Measurements from ENCODE around the gene TSFM. TPM values are rescaled to one million over a fixed set of nuclear protein-coding genes. Genes with fewer than 3 reads are reported as not detected.
"Not testable (repeated sequence)": the region's sequence is repeated elsewhere in the genome, so short reads cannot be mapped to it uniquely, and the experiment has no call there.

Gene TSFM
- total and polyA plus RNA-seq, 4 donors, result 17.1 to 40.0 (median 26.0) TPM

GRCh38 chr12:57771236-57771872 lies 11.2 kb upstream of the TSFM start:
- H3K9me3 ChIP-seq (ENCODE audit: control insufficient read depth in 4 of 4, insufficient read depth in 3 of 4, low read length in 3 of 4), result no peaks in the 10 kb centered on the region
- peak overlapping the region; percentile 46 to 80 for H3K9ac ChIP-seq (ENCODE audit: insufficient read depth in 1 of 2, low read length in 2 of 2)
- peaks cover 3 to 20% (median 11%) of the 10 kb centered on the region in 4 donors for H3K36me3 ChIP-seq (ENCODE audit: control insufficient read depth in 4 of 4, insufficient read depth in 4 of 4, low read length in 4 of 4)
- WGBS, 2 donors, result 3% methylated on average over 16 of the region's 16 CpGs
- no peak for TF ChIP-seq CTCF (IDR thresholded peaks at IDR 0.05; ENCODE audit: control extremely low read depth, extremely low read depth)
- peak; percentile 78 for ATAC-seq (ENCODE audit: insufficient read depth, low FRiP score)
- H3K4me1 ChIP-seq (ENCODE audit: control insufficient read depth in 5 of 5, insufficient read depth in 5 of 5, low read length in 5 of 5), result peaks cover 6 to 23% (median 9%) of the 10 kb centered on the region in 5 donors
- H3K4me3 ChIP-seq, result peak overlapping the region; percentile 83
- H3K27ac ChIP-seq (ENCODE audit: low read depth in 1 of 2, low read length in 1 of 2), result peak overlapping the region; percentile 84 to 91
- peak; percentile 95 to 97 (median 97) for DNase-seq
- H3K27me3 ChIP-seq (ENCODE audit: control insufficient read depth in 3 of 3, insufficient read depth in 3 of 3, low read length in 2 of 3), result peaks cover 0 to 11% (median 11%) of the 10 kb centered on the region in 3 donors

- peaks cover 5 to 17% (median 6%) of the 10 kb centered on the region in 5 donors for H3K4me1 ChIP-seq (ENCODE audit: control insufficient read depth in 5 of 5, insufficient read depth in 5 of 5, low read length in 5 of 5)
- H3K4me3 ChIP-seq, result peak within 1 kb of the TSS; percentile 83
- peaks cover 3 to 22% (median 11%) of the 10 kb centered on the region in 4 donors for H3K36me3 ChIP-seq (ENCODE audit: control insufficient read depth in 4 of 4, insufficient read depth in 4 of 4, low read length in 4 of 4)
- peaks cover 0 to 7% (median 5%) of the 10 kb centered on the region in 3 donors for H3K27me3 ChIP-seq (ENCODE audit: control insufficient read depth in 3 of 3, insufficient read depth in 3 of 3, low read length in 2 of 3)
- 0 to 1% methylated on average over 28 of the region's 28 CpGs for WGBS, 2 donors
- peak within 1 kb of the TSS; percentile 46 to 88 for H3K9ac ChIP-seq (ENCODE audit: insufficient read depth in 1 of 2, low read length in 2 of 2)
- ATAC-seq (ENCODE audit: insufficient read depth, low FRiP score), result peak; percentile 88
- DNase-seq, result peak; percentile 98 to 99 (median 98)
- H3K9me3 ChIP-seq (ENCODE audit: control insufficient read depth in 4 of 4, insufficient read depth in 3 of 4, low read length in 3 of 4), result no peaks in the 10 kb centered on the region
- peak; percentile 4 for TF ChIP-seq CTCF (IDR thresholded peaks at IDR 0.05; ENCODE audit: control extremely low read depth, extremely low read depth)
- H3K27ac ChIP-seq (ENCODE audit: low read depth in 1 of 2, low read length in 1 of 2), result peak within 1 kb of the TSS; percentile 84 to 91
Observed at GRCh38 chr12:57771873-57772428, 10.6 kb upstream of the TSFM start, which contains the start of gene METTL1. TSS of gene METTL1 (minus strand) at chr12:57772105. CDS start at chr12:57772083, 22 bp downstream.

- ATAC-seq (ENCODE audit: insufficient read depth, low FRiP score) (peak; percentile 62), DNase-seq (peak; percentile 64 to 74 (median 70))
- H3K27ac ChIP-seq (ENCODE audit: low read depth in 1 of 2, low read length in 1 of 2), result peak within 1 kb of the TSS; percentile 84 to 91
- peaks cover 3 to 16% (median 6%) of the 10 kb centered on the region in 5 donors for H3K4me1 ChIP-seq (ENCODE audit: control insufficient read depth in 5 of 5, insufficient read depth in 5 of 5, low read length in 5 of 5)
- TF ChIP-seq CTCF (IDR thresholded peaks at IDR 0.05; ENCODE audit: control extremely low read depth, extremely low read depth), result no peak
- no peaks in the 10 kb centered on the region for H3K9me3 ChIP-seq (ENCODE audit: control insufficient read depth in 4 of 4, insufficient read depth in 3 of 4, low read length in 3 of 4)
- no peaks in the 10 kb centered on the region for H3K27me3 ChIP-seq (ENCODE audit: control insufficient read depth in 3 of 3, insufficient read depth in 3 of 3, low read length in 2 of 3)
- H3K36me3 ChIP-seq (ENCODE audit: control insufficient read depth in 4 of 4, insufficient read depth in 4 of 4, low read length in 4 of 4), result peaks cover 3 to 26% (median 11%) of the 10 kb centered on the region in 4 donors
- peak within 1 kb of the TSS; percentile 83 for H3K4me3 ChIP-seq
- peak within 1 kb of the TSS; percentile 46 to 88 for H3K9ac ChIP-seq (ENCODE audit: insufficient read depth in 1 of 2, low read length in 2 of 2)
- 2 to 3% methylated on average over 65 to 67 of the region's 67 CpGs for WGBS, 2 donors
Observed at GRCh38 chr12:57772429-57773322, 9.9 kb upstream of the TSFM start, which contains the start of gene EEF1AKMT3. TSS of gene EEF1AKMT3 (plus strand) at chr12:57772614. CDS start at chr12:57772725, 111 bp downstream.

GRCh38 chr12:57774634-57775033 lies 8.0 kb upstream of the TSFM start:
- WGBS, 2 donors, result 93 to 96% methylated on average over 11 of the region's 11 CpGs
- peaks cover 3 to 22% (median 7%) of the 10 kb centered on the region in 4 donors for H3K36me3 ChIP-seq (ENCODE audit: control insufficient read depth in 4 of 4, insufficient read depth in 4 of 4, low read length in 4 of 4)
- peaks cover 3 to 16% (median 6%) of the 10 kb centered on the region in 5 donors for H3K4me1 ChIP-seq (ENCODE audit: control insufficient read depth in 5 of 5, insufficient read depth in 5 of 5, low read length in 5 of 5)
- not testable (repeated sequence) for H3K27ac ChIP-seq (ENCODE audit: low read depth in 1 of 2, low read length in 1 of 2); ATAC-seq (ENCODE audit: insufficient read depth, low FRiP score); H3K9ac ChIP-seq (ENCODE audit: insufficient read depth in 1 of 2, low read length in 2 of 2); DNase-seq; H3K4me3 ChIP-seq; H3K9me3 ChIP-seq (ENCODE audit: control insufficient read depth in 4 of 4, insufficient read depth in 3 of 4, low read length in 3 of 4); H3K27me3 ChIP-seq (ENCODE audit: control insufficient read depth in 3 of 3, insufficient read depth in 3 of 3, low read length in 2 of 3)

Data from lung (tissue), 12 donors.